ENCODE data around the gene PDE11A.

DNA sequence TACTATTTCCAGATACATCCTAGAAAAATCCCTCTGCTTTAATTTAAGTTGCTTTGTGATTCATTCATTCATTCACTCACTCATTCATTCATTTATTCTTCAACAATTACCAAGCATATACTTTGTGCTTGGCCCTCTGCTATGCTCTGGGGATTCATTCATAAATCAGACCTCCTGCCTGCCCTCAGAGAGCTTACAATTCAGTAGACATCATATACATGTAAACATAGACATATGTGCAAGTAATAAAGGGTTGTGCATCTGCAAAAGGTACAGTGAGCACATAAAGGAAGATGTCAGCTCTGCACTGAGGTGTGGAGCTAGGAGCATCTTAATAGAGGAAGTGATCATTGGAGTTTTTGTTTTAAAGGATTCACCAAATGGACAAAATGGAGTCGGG, 490.6 kb downstream of the PDE11A start:
- no peak for TF ChIP-seq CTCF (IDR thresholded peaks at IDR 0.05)
- no peak for TF ChIP-seq POLR2A (IDR thresholded peaks at IDR 0.05)
- TF ChIP-seq EP300 (IDR thresholded peaks at IDR 0.05) = no peak
